Liver (tissue), 3 donors: ENCODE measurements around the gene ARNT2.

Experiments
- CTCF ChIP-seq: fragments of 150-350 bp; IDR thresholded peaks from 2 replicates; pipeline ENCODE4 v1.5.1; 2017; ENCODE audit warnings: improper control_type of control experiment, low read depth, low read length; ENCODE audit not compliant: missing input control
- EGR1 ChIP-seq, 2 donors: IDR thresholded peaks; 2 replicates each; pipeline ENCODE4 v1.6.1; 2016 to 2018; ENCODE audit warnings: antibody characterized with exemption in 2 of 2, low read depth in 2 of 2
- FOXA1 ChIP-seq: IDR thresholded peaks from 2 replicates; pipeline ENCODE4 v1.6.1; 2016; ENCODE audit warnings: antibody characterized with exemption
- GABPA ChIP-seq, 2 donors: IDR thresholded peaks in 1 of 2; conservative IDR thresholded peaks in 1 of 2; 2 replicates each; pipeline ENCODE4 v1.6.1; 2016; ENCODE audit warnings: antibody characterized with exemption in 2 of 2, mild to moderate bottlenecking in 1 of 2, moderate library complexity in 1 of 2
- JUND ChIP-seq, 2 donors: IDR thresholded peaks; 2 replicates each; pipeline ENCODE4 v1.6.1; 2016; ENCODE audit warnings: antibody characterized with exemption in 2 of 2
- TAF1 ChIP-seq: conservative IDR thresholded peaks from 2 replicates; pipeline ENCODE4 v1.6.1; 2016; ENCODE audit warnings: antibody characterized with exemption, mild to moderate bottlenecking
- ZBTB33 ChIP-seq: IDR thresholded peaks from 2 replicates; pipeline ENCODE4 v1.6.1; 2016; ENCODE audit warnings: antibody characterized with exemption
- TF ChIP-seq, protein P1 (sequence below): IDR thresholded peaks from 2 replicates; pipeline ENCODE4 v1.6.1; 2016; ENCODE audit warnings: antibody characterized with exemption, mild to moderate bottlenecking
- TF ChIP-seq, protein P2 (sequence below): IDR thresholded peaks from 2 replicates; pipeline ENCODE4 v1.6.1; 2016; ENCODE audit warnings: antibody characterized with exemption
- donor health status: healthy.
- donor health status: healthy.

GRCh38 chr15:80593486-80594030, 189.4 kb downstream of the ARNT2 start:
- TF ChIP-seq ZBTB33 = no peak
- TF ChIP-seq, protein P1, sequence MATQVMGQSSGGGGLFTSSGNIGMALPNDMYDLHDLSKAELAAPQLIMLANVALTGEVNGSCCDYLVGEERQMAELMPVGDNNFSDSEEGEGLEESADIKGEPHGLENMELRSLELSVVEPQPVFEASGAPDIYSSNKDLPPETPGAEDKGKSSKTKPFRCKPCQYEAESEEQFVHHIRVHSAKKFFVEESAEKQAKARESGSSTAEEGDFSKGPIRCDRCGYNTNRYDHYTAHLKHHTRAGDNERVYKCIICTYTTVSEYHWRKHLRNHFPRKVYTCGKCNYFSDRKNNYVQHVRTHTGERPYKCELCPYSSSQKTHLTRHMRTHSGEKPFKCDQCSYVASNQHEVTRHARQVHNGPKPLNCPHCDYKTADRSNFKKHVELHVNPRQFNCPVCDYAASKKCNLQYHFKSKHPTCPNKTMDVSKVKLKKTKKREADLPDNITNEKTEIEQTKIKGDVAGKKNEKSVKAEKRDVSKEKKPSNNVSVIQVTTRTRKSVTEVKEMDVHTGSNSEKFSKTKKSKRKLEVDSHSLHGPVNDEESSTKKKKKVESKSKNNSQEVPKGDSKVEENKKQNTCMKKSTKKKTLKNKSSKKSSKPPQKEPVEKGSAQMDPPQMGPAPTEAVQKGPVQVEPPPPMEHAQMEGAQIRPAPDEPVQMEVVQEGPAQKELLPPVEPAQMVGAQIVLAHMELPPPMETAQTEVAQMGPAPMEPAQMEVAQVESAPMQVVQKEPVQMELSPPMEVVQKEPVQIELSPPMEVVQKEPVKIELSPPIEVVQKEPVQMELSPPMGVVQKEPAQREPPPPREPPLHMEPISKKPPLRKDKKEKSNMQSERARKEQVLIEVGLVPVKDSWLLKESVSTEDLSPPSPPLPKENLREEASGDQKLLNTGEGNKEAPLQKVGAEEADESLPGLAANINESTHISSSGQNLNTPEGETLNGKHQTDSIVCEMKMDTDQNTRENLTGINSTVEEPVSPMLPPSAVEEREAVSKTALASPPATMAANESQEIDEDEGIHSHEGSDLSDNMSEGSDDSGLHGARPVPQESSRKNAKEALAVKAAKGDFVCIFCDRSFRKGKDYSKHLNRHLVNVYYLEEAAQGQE = no peak
- no peak for TF ChIP-seq JUND (IDR thresholded peaks at IDR 0.05)
- no peak for TF ChIP-seq EGR1 (IDR thresholded peaks at IDR 0.05; ENCODE audit: low read depth in 2 of 2)
- no peak for TF ChIP-seq FOXA1
- TF ChIP-seq CTCF = no peak
- TF ChIP-seq TAF1 = no peak
- TF ChIP-seq GABPA (IDR thresholded peaks at IDR 0.05 in 1 of 2, conservative IDR thresholded peaks at IDR 0.05 in 1 of 2) = no peak
- TF ChIP-seq, protein P2, sequence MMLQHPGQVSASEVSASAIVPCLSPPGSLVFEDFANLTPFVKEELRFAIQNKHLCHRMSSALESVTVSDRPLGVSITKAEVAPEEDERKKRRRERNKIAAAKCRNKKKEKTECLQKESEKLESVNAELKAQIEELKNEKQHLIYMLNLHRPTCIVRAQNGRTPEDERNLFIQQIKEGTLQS = no peak
